ENCODE results near the gene FHIT.

The FHIT gene

GRCh38 chr3:60434950-60435349 lies 816.3 kb downstream of the FHIT start:
- Histone ChIP-seq H3K27me3 (ENCODE audit: control insufficient read depth, insufficient read depth, low read length) (no peaks in the 10 kb centered on the region), H3K9me3 (ENCODE audit: control insufficient read depth, insufficient read depth, low read length) (no peaks in the 10 kb centered on the region), H3K4me1 (ENCODE audit: control insufficient read depth, insufficient read depth, low read length) (peaks cover 2% of the 10 kb centered on the region), H3K36me3 (ENCODE audit: control insufficient read depth, insufficient read depth, low read length) (no peaks in the 10 kb centered on the region), H3K4me3 (ENCODE audit: low read depth, low read length) (no peak overlapping the region), H3K9ac (ENCODE audit: low read depth, low read length) (no peak overlapping the region)

DNA sequence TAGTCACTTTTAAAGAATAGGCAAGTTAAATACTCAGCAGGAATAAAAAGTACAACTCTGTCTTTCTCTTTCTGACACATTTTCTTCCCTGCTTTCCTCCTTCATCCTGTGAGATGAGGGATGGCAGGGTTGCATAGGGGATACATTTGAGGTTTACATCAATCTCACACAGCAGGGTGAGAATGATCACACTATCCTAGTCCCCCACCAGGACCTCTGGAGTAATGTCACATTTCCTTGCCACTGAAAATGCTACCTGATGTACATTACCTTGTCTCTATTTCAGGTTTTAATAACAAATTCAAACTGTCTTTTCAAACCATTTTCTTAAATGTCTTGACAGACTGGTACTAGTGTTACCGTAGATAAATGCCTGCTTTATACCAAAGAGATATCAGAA lies 816.9 kb downstream of the FHIT start:
- H3K4me1 ChIP-seq (ENCODE audit: control insufficient read depth, insufficient read depth, low read length) = no peaks in the 10 kb centered on the region
- no peaks in the 10 kb centered on the region for H3K27me3 ChIP-seq (ENCODE audit: control insufficient read depth, insufficient read depth, low read length)
- H3K9ac ChIP-seq (ENCODE audit: low read depth, low read length) = no peak overlapping the region
- no peaks in the 10 kb centered on the region for H3K9me3 ChIP-seq (ENCODE audit: control insufficient read depth, insufficient read depth, low read length)
- no peaks in the 10 kb centered on the region for H3K36me3 ChIP-seq (ENCODE audit: control insufficient read depth, insufficient read depth, low read length)
- no peak overlapping the region for H3K4me3 ChIP-seq (ENCODE audit: low read depth, low read length)

DNA sequence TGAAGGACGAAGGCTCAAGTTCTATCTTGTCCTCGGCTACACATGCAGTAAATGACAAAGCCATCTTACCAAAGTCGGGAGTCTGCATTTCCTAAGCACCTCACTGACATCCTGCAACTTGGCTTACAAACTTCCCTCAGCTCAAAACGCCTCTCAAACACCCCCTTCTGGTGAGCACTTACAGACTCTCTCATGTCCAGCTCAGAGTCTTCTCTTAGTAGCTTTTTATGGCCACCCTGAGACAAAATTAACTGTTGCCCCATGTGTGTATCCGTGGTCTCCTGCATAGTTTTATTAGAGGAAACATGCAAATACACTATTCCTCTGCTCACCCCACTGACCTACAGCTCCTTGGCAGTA lies 819.7 kb downstream of the FHIT start:
- Histone ChIP-seq H3K4me3 (ENCODE audit: low read depth, low read length) (no peak overlapping the region), H3K9ac (ENCODE audit: low read depth, low read length) (no peak overlapping the region), H3K4me1 (ENCODE audit: control insufficient read depth, insufficient read depth, low read length) (no peaks in the 10 kb centered on the region), H3K27me3 (ENCODE audit: control insufficient read depth, insufficient read depth, low read length) (no peaks in the 10 kb centered on the region), H3K9me3 (ENCODE audit: control insufficient read depth, insufficient read depth, low read length) (no peaks in the 10 kb centered on the region), H3K36me3 (ENCODE audit: control insufficient read depth, insufficient read depth, low read length) (no peaks in the 10 kb centered on the region)

- Histone ChIP-seq H3K27me3 (ENCODE audit: control insufficient read depth, insufficient read depth, low read length) (no peaks in the 10 kb centered on the region), H3K9ac (ENCODE audit: low read depth, low read length) (no peak overlapping the region), H3K4me3 (ENCODE audit: low read depth, low read length) (no peak overlapping the region), H3K4me1 (ENCODE audit: control insufficient read depth, insufficient read depth, low read length) (no peaks in the 10 kb centered on the region), H3K9me3 (ENCODE audit: control insufficient read depth, insufficient read depth, low read length) (no peaks in the 10 kb centered on the region), H3K36me3 (ENCODE audit: control insufficient read depth, insufficient read depth, low read length) (no peaks in the 10 kb centered on the region)
These were observed 821.0 kb downstream of the FHIT start for GRCh38 chr3:60430205-60430604.

DNA sequence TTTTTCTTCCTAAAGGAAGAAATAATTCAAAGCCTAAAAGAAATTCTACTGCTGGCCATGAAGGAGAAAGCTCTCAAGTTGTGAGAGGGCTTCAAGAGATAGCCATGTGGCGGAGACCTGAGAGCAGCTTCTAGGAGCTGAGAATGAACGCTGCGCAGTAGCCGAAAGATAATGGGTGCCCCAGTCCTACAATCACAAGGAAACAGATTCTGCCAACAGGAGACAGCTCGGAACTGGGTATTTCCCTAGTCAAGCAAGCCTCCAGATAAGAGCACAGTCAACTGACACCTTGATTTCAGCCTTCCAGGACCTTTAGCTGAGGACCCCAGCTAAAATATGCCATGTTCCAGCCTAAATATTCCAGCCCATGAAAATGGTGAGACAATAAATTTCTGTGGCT lies 824.1 kb downstream of the FHIT start:
- Histone ChIP-seq H3K9me3 (ENCODE audit: control insufficient read depth, insufficient read depth, low read length) (no peaks in the 10 kb centered on the region), H3K4me3 (ENCODE audit: low read depth, low read length) (no peak overlapping the region), H3K27me3 (ENCODE audit: control insufficient read depth, insufficient read depth, low read length) (no peaks in the 10 kb centered on the region), H3K36me3 (ENCODE audit: control insufficient read depth, insufficient read depth, low read length) (no peaks in the 10 kb centered on the region), H3K9ac (ENCODE audit: low read depth, low read length) (no peak overlapping the region), H3K4me1 (ENCODE audit: control insufficient read depth, insufficient read depth, low read length) (no peaks in the 10 kb centered on the region)

GRCh38 chr3:60424942-60425341 lies 826.3 kb downstream of the FHIT start:
- Histone ChIP-seq H3K36me3 (ENCODE audit: control insufficient read depth, insufficient read depth, low read length) (no peaks in the 10 kb centered on the region), H3K9me3 (ENCODE audit: control insufficient read depth, insufficient read depth, low read length) (no peaks in the 10 kb centered on the region), H3K27me3 (ENCODE audit: control insufficient read depth, insufficient read depth, low read length) (no peaks in the 10 kb centered on the region), H3K4me1 (ENCODE audit: control insufficient read depth, insufficient read depth, low read length) (no peaks in the 10 kb centered on the region), H3K4me3 (ENCODE audit: low read depth, low read length) (no peak overlapping the region), H3K9ac (ENCODE audit: low read depth, low read length) (no peak overlapping the region)

- no peak overlapping the region for H3K9ac ChIP-seq (ENCODE audit: low read depth, low read length)
These were observed 827.2 kb downstream of the FHIT start for GRCh38 chr3:60424034-60424433.

GRCh38 chr3:60423556-60423955 lies 827.7 kb downstream of the FHIT start:
- Histone ChIP-seq H3K27me3 (ENCODE audit: control insufficient read depth, insufficient read depth, low read length) (no peaks in the 10 kb centered on the region), H3K9me3 (ENCODE audit: control insufficient read depth, insufficient read depth, low read length) (no peaks in the 10 kb centered on the region), H3K4me1 (ENCODE audit: control insufficient read depth, insufficient read depth, low read length) (no peaks in the 10 kb centered on the region), H3K36me3 (ENCODE audit: control insufficient read depth, insufficient read depth, low read length) (no peaks in the 10 kb centered on the region), H3K4me3 (ENCODE audit: low read depth, low read length) (no peak overlapping the region), H3K9ac (ENCODE audit: low read depth, low read length) (no peak overlapping the region)

More at GRCh38 chr3:60424034-60424433, 827.2 kb downstream of the FHIT start:
- Histone ChIP-seq H3K36me3 (ENCODE audit: control insufficient read depth, insufficient read depth, low read length) (no peaks in the 10 kb centered on the region), H3K9me3 (ENCODE audit: control insufficient read depth, insufficient read depth, low read length) (no peaks in the 10 kb centered on the region), H3K4me1 (ENCODE audit: control insufficient read depth, insufficient read depth, low read length) (no peaks in the 10 kb centered on the region), H3K4me3 (ENCODE audit: low read depth, low read length) (no peak overlapping the region), H3K27me3 (ENCODE audit: control insufficient read depth, insufficient read depth, low read length) (no peaks in the 10 kb centered on the region)

- Histone ChIP-seq H3K4me3 (ENCODE audit: low read depth, low read length) (no peak overlapping the region), H3K27me3 (ENCODE audit: control insufficient read depth, insufficient read depth, low read length) (no peaks in the 10 kb centered on the region)
These were observed 829.4 kb downstream of the FHIT start for GRCh38 chr3:60421749-60422446.

DNA sequence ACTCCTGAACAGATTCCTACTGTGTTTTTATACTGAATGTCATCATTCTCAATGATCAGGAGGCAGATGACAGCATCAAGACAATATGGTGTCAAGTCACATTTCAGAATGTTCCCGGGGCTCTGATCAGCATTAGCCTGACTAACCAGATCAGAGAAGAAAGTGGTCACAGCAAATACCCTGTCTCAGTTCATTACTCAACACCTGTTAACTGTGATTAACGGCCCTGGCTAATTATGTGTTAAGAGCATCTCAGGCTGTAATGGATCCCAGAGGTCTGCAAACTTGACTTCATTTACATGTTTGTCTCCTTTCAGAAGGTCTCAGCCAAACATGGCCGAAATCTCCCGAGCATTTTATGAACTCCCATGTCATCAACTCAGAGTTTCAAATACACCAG lies 833.7 kb downstream of the FHIT start:
- no peaks in the 10 kb centered on the region for H3K27me3 ChIP-seq (ENCODE audit: control insufficient read depth, insufficient read depth, low read length)
- H3K36me3 ChIP-seq (ENCODE audit: control insufficient read depth, insufficient read depth, low read length) = no peaks in the 10 kb centered on the region
- no peaks in the 10 kb centered on the region for H3K4me1 ChIP-seq (ENCODE audit: control insufficient read depth, insufficient read depth, low read length)
- no peak overlapping the region for H3K9ac ChIP-seq (ENCODE audit: low read depth, low read length)
- H3K4me3 ChIP-seq (ENCODE audit: low read depth, low read length) = no peak overlapping the region
- H3K9me3 ChIP-seq (ENCODE audit: control insufficient read depth, insufficient read depth, low read length) = no peaks in the 10 kb centered on the region

More at GRCh38 chr3:60421749-60422446, 829.4 kb downstream of the FHIT start:
- Histone ChIP-seq H3K4me1 (ENCODE audit: control insufficient read depth, insufficient read depth, low read length) (no peaks in the 10 kb centered on the region), H3K36me3 (ENCODE audit: control insufficient read depth, insufficient read depth, low read length) (no peaks in the 10 kb centered on the region), H3K9ac (ENCODE audit: low read depth, low read length) (no peak overlapping the region), H3K9me3 (ENCODE audit: control insufficient read depth, insufficient read depth, low read length) (no peaks in the 10 kb centered on the region)

DNA sequence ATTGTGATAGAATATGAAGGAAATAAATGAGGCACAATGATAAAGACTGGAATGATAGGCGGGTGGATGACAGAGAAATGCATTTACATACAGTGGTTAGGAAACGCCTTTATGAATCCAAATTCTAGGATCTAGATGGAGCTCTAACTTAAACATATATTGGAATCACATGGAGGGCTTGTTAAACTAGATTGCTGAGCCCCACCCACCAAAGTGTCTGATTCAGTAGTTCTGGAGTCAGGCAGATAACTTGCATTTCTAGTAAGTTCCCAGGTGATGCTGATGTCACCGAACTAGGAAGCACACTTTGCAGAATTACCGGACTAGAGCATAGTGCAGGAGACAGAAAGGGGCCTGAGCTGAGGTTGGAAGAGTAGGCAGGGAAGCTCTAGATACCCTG lies 837.2 kb downstream of the FHIT start:
- Histone ChIP-seq H3K36me3 (ENCODE audit: control insufficient read depth, insufficient read depth, low read length) (no peaks in the 10 kb centered on the region), H3K27me3 (ENCODE audit: control insufficient read depth, insufficient read depth, low read length) (no peaks in the 10 kb centered on the region), H3K4me3 (ENCODE audit: low read depth, low read length) (no peak overlapping the region), H3K9me3 (ENCODE audit: control insufficient read depth, insufficient read depth, low read length) (no peaks in the 10 kb centered on the region), H3K9ac (ENCODE audit: low read depth, low read length) (no peak overlapping the region), H3K4me1 (ENCODE audit: control insufficient read depth, insufficient read depth, low read length) (peaks cover 15% of the 10 kb centered on the region)

DNA sequence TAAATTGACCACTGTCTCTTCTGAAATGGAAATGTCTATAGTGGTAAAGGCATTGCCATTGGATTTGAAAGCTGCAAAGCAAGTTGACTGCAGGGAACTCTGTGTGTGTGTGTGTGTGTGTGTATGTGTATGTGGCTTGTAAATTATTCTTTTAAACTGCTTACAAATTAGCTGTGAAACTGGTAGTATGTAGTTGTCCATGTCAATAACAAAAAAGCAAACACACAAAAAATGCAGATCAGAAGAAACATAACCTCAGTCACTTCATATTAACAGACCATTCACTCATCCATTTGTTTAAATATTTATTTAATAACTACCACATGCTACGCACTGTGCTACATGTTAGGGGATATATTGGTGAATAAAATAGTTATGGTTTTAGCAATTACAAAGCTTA lies 837.7 kb downstream of the FHIT start:
- no peaks in the 10 kb centered on the region for H3K27me3 ChIP-seq (ENCODE audit: control insufficient read depth, insufficient read depth, low read length)
- no peaks in the 10 kb centered on the region for H3K36me3 ChIP-seq (ENCODE audit: control insufficient read depth, insufficient read depth, low read length)

More for the DNA sequence above, 837.7 kb downstream of the FHIT start:
- Histone ChIP-seq H3K4me3 (ENCODE audit: low read depth, low read length) (no peak overlapping the region), H3K9ac (ENCODE audit: low read depth, low read length) (no peak overlapping the region), H3K9me3 (ENCODE audit: control insufficient read depth, insufficient read depth, low read length) (no peaks in the 10 kb centered on the region), H3K4me1 (ENCODE audit: control insufficient read depth, insufficient read depth, low read length) (peaks cover 17% of the 10 kb centered on the region)
